Mesodermal cell (in vitro differentiated cells): ENCODE data around the gene C6orf89. TPM values are rescaled to one million over a fixed set of nuclear protein-coding genes. Genes with fewer than 3 reads are reported as not detected.

Experiments
- H3K27ac ChIP-seq: 2 replicates; pipeline ENCODE4 v1.7.0; 2013; ENCODE audit warnings: mild to moderate bottlenecking, low read depth, low read length, moderate library complexity; ENCODE audit not compliant: severe bottlenecking
- H3K36me3 ChIP-seq: 2 replicates; pipeline ENCODE4 v1.7.1; 2013; ENCODE audit warnings: mild to moderate bottlenecking, low read length, moderate library complexity; ENCODE audit not compliant: control insufficient read depth, insufficient read depth
- H3K4me1 ChIP-seq: one replicate; pipeline ENCODE4 v1.7.1; 2013; ENCODE audit warnings: mild to moderate bottlenecking, low read length; ENCODE audit not compliant: insufficient read depth, control insufficient read depth, poor library complexity, severe bottlenecking
- H3K4me3 ChIP-seq: 2 replicates; pipeline ENCODE4 v1.7.0; 2013; ENCODE audit warnings: low read length, control low read depth, mild to moderate bottlenecking; ENCODE audit not compliant: insufficient read depth, poor library complexity, severe bottlenecking; ENCODE audit errors: extremely low read depth
- H3K9me3 ChIP-seq: 2 replicates; pipeline ENCODE4 v1.7.1; 2013; ENCODE audit warnings: mild to moderate bottlenecking, low read length, moderate library complexity; ENCODE audit not compliant: control insufficient read depth
- WGBS, 2 experiments: methylation state at CpG; one replicate each; pipeline ENCODE4 v1.1.5; 2013; ENCODE audit warnings: missing lambda C conversion rate in 2 of 2; ENCODE audit not compliant: insufficient coverage in 2 of 2; 5-methylcytosine and 5-hydroxymethylcytosine counted together
- polyA plus RNA-seq, 2 experiments: library from polyadenylated mRNA; stranded (reverse); fragments of 50-300 nt; gene quantifications; one replicate each; pipeline ENCODE4 v1.2.3, GENCODE V29; 2013

C6orf89 gene, protein sequence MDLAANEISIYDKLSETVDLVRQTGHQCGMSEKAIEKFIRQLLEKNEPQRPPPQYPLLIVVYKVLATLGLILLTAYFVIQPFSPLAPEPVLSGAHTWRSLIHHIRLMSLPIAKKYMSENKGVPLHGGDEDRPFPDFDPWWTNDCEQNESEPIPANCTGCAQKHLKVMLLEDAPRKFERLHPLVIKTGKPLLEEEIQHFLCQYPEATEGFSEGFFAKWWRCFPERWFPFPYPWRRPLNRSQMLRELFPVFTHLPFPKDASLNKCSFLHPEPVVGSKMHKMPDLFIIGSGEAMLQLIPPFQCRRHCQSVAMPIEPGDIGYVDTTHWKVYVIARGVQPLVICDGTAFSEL
- polyA plus RNA-seq (2013, experiment 1 of 2): 24.3 TPM
- polyA plus RNA-seq (2013, experiment 2 of 2): 23.2 TPM

DNA sequence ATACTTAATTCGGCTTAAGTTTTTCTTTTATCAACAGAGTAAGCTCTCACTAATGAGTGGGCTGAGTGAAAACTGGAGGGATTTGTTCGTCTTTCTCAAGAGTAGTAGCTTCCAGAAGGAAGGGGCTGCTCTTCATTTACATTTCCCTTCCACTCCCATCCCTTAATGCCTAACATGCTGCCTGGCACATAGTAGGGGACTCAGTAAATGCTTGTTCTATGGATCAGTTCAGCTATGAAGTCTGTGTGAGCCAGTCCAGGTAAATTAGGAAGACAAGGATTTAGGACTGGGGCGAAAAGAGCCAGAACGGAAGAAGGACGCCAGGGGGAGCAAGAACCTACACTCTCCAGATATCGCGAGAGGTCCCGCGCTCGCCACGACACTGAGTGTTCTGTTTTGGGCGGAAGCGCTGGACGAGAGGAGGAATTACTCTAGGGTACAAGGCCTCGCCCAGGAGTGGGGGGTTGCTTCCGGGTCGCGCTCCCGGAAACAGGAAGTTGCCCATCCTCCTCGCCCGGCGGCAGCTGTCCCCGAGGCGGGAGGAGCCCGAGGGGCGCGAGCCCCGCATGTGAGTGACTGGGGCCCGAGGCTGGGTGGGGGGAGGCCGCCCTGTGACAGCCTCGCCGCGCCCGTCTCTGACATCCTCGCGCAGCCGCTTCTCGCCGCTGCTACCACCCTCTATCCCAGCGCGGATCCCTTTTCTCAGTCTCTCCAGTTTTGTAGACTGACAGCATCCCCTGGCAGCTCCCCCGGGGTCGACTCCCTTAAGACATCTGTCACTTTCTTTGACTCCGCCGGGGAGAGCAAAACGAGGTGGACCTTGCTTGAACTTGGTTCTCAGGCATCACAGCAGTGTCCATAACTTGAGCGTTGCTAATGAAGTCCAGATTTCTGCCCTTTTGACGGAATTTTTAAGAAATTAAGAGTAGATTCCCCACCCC, at the start of gene C6orf89:
Gene C6orf89 (plus strand): TSS at position 492 of the 941 bp plus-strand sequence. CDS start 13,493 bp downstream, outside the sequence.
- 0 to 1% methylated on average over 15 to 36 of the region's 48 CpGs for WGBS, 2 experiments
- peak within 1 kb of the TSS; percentile 71 for H3K4me3 ChIP-seq
- peaks cover 3% of the 10 kb centered on the region for H3K9me3 ChIP-seq
- H3K4me1 ChIP-seq: peaks cover 5% of the 10 kb centered on the region
- no peaks in the 10 kb centered on the region for H3K36me3 ChIP-seq
- peak within 1 kb of the TSS; percentile 53 for H3K27ac ChIP-seq

DNA sequence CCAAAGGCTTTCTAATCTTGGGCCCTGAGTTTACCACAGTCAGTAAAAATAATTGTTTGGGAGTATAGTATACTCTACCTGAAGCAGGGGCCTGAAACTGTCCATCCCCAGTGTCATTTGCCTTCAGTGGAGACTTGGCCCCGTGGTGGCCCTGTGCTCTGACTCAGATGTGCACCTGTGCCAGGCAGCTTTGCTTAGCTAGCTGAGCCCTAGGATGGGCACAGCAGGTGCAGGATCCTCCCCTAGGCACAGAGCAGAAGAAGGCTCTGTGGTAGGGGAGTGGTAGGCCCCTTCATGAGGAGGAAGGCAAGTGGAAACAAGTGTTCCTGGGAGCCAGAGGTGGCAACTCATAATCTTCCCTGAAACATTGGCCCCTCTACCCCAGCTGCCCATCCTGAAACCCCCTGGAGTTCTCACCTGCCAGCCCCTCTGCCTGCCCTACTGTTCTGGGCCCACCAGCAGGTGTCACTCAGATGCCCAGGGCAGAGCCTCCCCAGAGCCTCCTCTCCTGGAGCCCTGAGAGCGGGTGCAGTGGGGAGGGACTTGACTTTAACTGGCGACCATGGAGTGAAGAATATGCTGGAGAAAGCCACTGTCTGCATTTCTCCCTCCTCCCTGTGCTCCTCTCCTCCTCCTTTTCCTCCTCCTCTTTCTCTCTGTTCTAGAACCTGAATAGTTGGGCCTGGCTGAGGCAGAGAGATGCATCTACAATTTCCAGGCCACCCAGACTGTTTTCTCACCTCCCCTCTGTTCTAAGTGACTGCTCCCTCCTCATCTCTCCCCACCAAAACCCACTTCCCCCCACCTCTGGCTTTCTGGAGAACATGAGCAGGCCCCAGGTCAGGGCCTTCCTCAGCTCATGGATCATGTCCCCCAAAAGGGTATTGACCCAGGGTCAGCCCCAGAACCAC, 49.4 kb upstream of the C6orf89 start:
- Histone ChIP-seq H3K4me1 (peaks cover 12% of the 10 kb centered on the region), H3K27ac (no peak overlapping the region), H3K9me3 (no peaks in the 10 kb centered on the region), H3K4me3 (no peak overlapping the region), H3K36me3 (no peaks in the 10 kb centered on the region)
- 74 to 83% methylated on average over 1 to 3 of the region's 3 CpGs for WGBS, 2 experiments

GRCh38 chr6:36837022-36837339, 48.8 kb upstream of the C6orf89 start:
- no peak overlapping the region for H3K27ac ChIP-seq
- H3K4me3 ChIP-seq: no peak overlapping the region
- no peaks in the 10 kb centered on the region for H3K36me3 ChIP-seq
- WGBS, 2 experiments: 92 to 100% methylated on average over 2 of the region's 2 CpGs
- H3K9me3 ChIP-seq: no peaks in the 10 kb centered on the region
- peaks cover 12% of the 10 kb centered on the region for H3K4me1 ChIP-seq

DNA sequence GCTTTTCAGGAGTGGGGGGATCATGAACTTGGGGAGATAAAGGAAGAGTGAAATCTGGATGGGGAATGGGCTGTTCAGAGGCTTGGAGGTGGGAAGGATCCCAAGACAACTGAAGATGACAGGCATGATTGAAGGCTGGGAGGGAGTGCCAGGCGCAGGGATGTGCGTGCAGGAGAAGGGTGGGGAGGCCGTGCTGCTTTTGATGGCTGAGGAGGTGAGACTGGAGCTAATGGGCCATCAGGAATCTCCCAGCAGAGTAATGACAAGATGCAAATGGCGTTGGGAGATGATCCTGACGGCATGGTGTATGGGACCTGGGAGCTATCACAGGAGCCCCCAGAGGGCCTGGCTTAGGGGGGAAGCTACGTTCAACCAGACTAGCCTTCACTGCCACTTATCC, 48.1 kb upstream of the C6orf89 start:
- no peaks in the 10 kb centered on the region for H3K36me3 ChIP-seq
- H3K4me3 ChIP-seq: no peak overlapping the region
- WGBS, 2 experiments: 80% methylated on average over 5 to 6 of the region's 6 CpGs
- H3K9me3 ChIP-seq: no peaks in the 10 kb centered on the region
- no peak overlapping the region for H3K27ac ChIP-seq
- peaks cover 12% of the 10 kb centered on the region for H3K4me1 ChIP-seq

GRCh38 chr6:36838896-36839748, 46.6 kb upstream of the C6orf89 start, which contains the start of gene CPNE5:
TSS of gene CPNE5 (minus strand) at chr6:36839444. CDS start at chr6:36839377, 67 bp downstream.
- 6 to 12% methylated on average over 28 to 39 of the region's 57 CpGs for WGBS, 2 experiments
- no peaks in the 10 kb centered on the region for H3K9me3 ChIP-seq
- no peaks in the 10 kb centered on the region for H3K36me3 ChIP-seq
- H3K4me3 ChIP-seq: peak within 1 kb of the TSS; percentile 37
- H3K4me1 ChIP-seq: peaks cover 12% of the 10 kb centered on the region
- no peak within 1 kb of the TSS for H3K27ac ChIP-seq

GRCh38 chr6:36839749-36840431, 45.9 kb upstream of the C6orf89 start:
- H3K9me3 ChIP-seq: no peaks in the 10 kb centered on the region
- peaks cover 12% of the 10 kb centered on the region for H3K4me1 ChIP-seq
- no peak overlapping the region for H3K27ac ChIP-seq
- WGBS, 2 experiments: 0 to 1% methylated on average over 31 to 35 of the region's 70 CpGs
- H3K36me3 ChIP-seq: no peaks in the 10 kb centered on the region
- peak overlapping the region; percentile 37 for H3K4me3 ChIP-seq

GRCh38 chr6:36840432-36841403, 45.0 kb upstream of the C6orf89 start:
- Histone ChIP-seq H3K4me1 (peaks cover 12% of the 10 kb centered on the region), H3K36me3 (no peaks in the 10 kb centered on the region), H3K9me3 (no peaks in the 10 kb centered on the region), H3K27ac (no peak overlapping the region), H3K4me3 (peak overlapping the region; percentile 37)
- WGBS, 2 experiments: 2 to 8% methylated on average over 30 to 39 of the region's 44 CpGs

GRCh38 chr6:36841756-36842155, 44.0 kb upstream of the C6orf89 start:
- Histone ChIP-seq H3K9me3 (no peaks in the 10 kb centered on the region), H3K36me3 (no peaks in the 10 kb centered on the region), H3K4me1 (peaks cover 12% of the 10 kb centered on the region), H3K4me3 (no peak overlapping the region), H3K27ac (no peak overlapping the region)
- 100% methylated on average over 1 of the region's 2 CpGs for WGBS, 2 experiments
